Left renal cortex interstitium (tissue), 4 donors: ENCODE results near the gene TMEM213. TPM values are rescaled to one million over a fixed set of nuclear protein-coding genes. Genes with fewer than 3 reads are reported as not detected.

Experiments
- DNase-seq, 4 donors: peaks; one replicate each; pipeline ENCODE4 v3.0.0-alpha.2; 2013; ENCODE audit warnings: low read depth in 4 of 4, low spot score in 2 of 4, missing footprints in 1 of 4
- polyA plus RNA-seq, 4 donors: library from polyadenylated mRNA; unstranded; fragments of 120-200 nt; gene quantifications; one replicate each; pipeline ENCODE4 v1.2.1, GENCODE V29; 2013; ENCODE audit not compliant: insufficient read length in 4 of 4

TMEM213 gene
- polyA plus RNA-seq, 4 donors: 43.2 to 49.2 (median 44.1) TPM

DNA sequence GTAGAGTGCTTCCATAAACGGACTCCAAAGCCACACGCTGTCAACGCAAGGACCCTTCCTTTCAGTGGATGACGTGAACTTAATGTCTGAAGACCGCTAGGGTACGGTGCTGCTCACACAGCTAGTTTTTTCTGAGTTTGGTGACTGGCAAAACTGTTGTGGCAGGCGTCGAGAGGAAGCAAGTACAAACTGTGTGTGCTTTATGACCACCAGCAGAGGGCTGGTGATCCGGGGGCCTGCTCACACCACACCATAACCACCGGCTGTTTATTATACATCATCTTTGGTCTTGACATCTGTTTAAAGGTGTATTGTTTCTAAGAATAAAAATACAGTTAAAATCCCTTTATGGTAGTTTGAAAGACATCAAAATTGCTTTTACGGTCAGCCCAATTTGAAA is 37.3 kb downstream of the TMEM213 start:
- DNase-seq: no peak

DNA sequence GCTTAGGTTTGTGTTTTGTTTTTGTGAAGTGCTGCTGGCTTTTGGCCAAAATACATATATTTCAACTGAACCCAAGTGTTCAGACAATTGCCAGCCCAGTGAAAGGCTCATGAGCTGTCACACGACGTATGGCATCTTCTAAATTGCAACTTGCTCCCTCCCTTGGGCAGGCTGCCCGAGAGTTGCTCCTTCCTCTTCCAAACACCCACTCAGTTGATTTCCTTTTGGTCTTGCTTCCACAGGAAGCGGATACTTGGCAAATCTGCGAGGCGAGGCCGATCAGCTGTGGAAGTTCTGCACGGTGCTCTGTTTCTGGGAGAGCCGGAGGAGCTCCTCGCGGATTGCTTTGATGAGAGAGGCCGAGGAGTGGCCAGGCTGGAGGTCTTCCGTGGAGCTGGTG is 39.8 kb downstream of the TMEM213 start:
- peak in 2 of 4 donors; percentile 6 to 8 for DNase-seq

DNA sequence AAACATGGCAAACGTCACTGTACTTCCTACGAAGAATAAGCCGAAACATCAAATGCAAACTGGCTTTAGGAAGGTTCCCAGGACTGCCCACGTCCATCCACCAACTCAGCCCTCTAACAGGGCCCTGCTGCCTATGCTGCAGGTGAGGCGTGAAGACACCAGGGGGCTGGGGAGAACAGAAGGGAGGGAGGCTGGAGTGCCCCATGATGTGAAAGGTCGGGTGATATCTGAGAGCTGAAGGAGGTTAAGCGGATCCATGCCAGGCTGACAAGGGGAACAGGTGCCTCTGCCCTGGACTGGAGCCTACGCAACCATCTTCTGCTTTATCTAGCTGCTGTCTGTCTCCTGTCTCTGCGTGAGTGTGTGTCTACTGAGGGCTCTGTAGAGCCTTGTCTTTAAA is 40.4 kb downstream of the TMEM213 start:
- DNase-seq: no peak

GRCh38 chr7:138842111-138842510 is 44.3 kb downstream of the TMEM213 start:
- no peak for DNase-seq

DNA sequence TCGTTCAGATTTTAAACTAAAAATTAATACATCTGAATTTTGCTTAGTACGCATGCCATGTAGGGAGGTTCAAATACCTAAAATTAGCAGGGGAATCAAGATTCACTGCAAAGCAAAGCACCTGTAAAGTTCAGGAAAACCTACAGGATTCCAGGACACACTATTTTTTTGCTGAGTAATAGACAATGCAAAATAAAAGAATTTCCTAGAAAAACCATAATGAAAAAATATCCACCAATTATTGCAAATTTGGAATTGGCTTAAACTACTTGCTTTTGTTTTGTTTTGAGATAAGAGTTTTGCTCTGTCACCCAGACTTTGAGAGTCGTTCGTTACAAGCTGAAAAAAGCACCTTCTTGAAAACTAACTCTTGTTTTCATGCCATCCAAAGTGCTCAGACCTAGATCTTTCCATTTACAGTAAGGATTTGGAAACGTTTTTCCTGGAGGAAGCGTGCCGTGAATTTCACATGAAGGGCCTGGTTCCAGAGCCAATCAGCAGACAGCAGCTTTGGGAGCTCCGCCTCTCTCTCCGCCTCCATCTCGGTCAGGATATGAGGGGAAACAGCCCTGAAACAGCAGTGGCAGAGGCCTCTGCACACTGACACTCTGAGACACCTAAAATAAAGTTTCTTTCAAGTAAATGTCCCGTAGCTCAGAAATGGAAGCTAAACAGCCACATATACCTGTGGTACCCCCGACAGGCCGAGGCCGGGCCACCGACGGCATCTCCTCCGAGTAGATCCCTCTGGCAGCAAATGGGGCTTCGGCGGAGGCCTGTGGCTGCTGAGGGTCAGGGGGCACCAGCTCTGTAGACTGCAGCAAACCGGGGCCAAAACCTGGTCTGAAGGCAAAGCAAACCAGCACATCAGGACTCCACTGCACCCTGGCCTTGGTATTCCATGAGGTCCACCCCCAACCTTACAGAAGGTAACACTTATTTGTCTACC is 46.1 kb downstream of the TMEM213 start:
- no peak for DNase-seq

GRCh38 chr7:138845711-138846110 is 47.9 kb downstream of the TMEM213 start:
- DNase-seq: no peak

- DNase-seq: no peak
Measured at GRCh38 chr7:138848056-138848980, 50.5 kb downstream of the TMEM213 start.

- no peak for DNase-seq
Measured at GRCh38 chr7:138849701-138850100, 51.9 kb downstream of the TMEM213 start.

DNA sequence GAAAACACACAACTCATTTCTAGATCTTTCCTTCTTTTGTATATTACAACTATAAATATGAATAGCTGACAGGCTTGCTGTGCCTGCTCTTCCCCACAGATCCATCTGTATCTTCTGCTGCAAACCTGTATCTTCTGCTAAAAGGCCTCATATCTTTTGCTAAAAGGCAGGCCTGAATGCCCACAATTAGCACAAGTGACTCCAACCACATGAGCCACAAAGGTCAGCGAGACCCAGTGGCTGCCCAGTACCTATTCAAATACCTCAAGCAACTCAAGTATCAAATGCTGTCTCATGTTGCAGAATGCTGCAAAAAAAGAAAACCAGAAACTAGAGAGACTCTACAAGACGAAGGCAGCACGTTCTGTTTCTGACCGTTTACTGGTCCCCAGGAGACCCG is 54.7 kb downstream of the TMEM213 start:
- no peak for DNase-seq

DNA sequence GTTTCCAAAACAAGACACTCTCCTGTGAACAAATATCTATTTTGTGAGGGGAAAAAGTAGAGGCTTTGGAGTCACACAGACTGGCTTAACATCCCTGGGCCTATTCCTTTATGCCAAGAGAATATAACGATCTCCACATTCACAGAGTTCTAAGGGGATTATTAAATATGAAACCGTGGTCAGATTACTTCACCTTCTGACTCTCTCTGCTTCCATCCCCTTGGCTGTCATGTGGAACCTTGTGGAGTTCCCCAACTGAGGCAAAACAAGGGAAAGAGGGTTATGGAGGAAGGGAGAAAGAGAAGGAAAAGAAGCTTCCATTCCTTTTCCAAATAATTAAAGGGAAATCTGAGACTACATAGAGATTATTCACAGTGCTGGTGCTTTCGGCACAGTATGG is 55.7 kb downstream of the TMEM213 start:
- DNase-seq: no peak

- no peak for DNase-seq
Measured at GRCh38 chr7:138854115-138854645, 56.4 kb downstream of the TMEM213 start.

GRCh38 chr7:138857728-138858127 is 59.9 kb downstream of the TMEM213 start:
- DNase-seq: no peak

- no peak for DNase-seq
Measured at GRCh38 chr7:138861051-138861450, 63.3 kb downstream of the TMEM213 start.

- no peak for DNase-seq
Measured at GRCh38 chr7:138863931-138864330, 66.1 kb downstream of the TMEM213 start.

DNA sequence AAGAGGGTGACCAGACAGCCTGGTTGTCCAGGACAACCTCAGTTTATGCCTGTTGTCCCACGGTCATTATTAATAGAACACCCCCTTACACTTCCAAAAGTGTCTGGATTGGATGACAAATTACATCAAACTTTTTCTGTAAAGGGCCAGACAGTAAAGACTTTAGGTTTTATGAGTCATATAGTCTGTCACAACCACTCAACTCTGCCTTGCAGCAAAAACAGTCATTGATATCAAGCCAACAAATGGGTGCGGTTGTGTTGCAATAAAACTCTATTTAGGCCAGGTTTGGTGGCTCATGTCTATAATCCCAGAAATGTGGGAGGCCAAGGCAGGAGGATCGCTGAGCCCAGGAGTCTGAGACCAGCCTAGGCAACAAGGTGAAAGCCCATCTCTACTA is 66.9 kb downstream of the TMEM213 start:
- DNase-seq: no peak

DNA sequence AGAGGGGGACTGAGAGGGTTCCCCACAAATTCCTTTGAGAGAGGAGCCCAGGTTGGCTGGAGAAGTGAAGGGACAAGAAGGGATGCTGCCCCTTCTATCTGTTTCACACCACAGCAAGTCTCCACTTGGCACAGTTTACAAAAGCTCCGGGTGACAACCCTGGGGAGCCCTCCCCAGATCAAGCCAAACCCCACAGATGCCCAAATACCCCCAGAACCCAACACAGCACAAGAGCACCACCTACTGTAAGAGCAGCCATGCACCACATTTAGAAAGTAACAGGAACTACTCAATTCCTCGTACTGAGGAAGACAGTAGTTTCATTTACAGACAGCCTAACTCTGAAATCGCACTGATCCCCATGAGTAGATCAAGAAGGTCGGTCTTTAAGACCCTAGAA is 68.0 kb downstream of the TMEM213 start:
- no peak for DNase-seq

- DNase-seq: no peak
Measured at GRCh38 chr7:138866353-138866752, 68.6 kb downstream of the TMEM213 start.

DNA sequence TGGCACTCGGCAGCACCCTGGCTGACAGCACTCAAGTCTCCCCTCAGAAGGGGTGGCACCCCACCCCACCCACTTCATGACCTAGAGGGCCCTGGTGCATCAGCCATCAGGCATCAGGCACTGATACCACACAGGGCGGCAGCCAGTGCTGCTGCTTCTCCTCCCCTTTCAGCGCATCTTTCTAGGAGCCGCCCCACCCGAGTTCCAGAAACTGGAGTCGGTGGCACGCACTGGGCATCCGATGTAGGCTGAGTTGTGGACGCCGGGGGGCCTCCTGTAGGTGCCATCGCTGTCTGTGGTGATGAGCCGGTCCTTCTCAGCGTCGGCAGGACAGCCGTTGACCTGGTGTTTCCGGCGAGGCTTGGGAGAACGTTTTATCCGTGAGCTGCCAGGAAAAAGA is 70.0 kb downstream of the TMEM213 start:
- DNase-seq: no peak

DNA sequence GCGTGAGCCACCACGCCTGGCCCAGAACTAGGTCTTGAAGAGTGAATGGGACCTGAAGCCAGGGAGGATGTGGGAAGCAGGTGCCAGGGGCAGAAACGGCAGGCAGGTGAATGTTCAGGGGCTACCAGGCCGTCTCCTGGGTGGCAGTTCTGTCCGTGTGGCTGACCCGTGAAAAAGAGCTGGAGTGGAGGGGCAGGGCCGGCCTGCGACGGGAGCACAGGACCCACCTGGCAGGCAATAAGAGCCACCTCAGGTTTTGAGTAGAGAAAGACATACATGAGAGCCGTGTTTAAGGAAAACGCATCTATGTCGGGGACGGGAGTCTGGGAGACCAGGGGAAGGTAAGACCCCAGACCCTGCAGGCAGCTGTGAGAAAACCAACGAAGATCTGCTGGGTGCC is 70.9 kb downstream of the TMEM213 start:
- no peak for DNase-seq

- DNase-seq: no peak
Measured at GRCh38 chr7:138869353-138869752, 71.6 kb downstream of the TMEM213 start.
